Measurements from ENCODE around the gene VWA8.

VWA8 gene

DNA sequence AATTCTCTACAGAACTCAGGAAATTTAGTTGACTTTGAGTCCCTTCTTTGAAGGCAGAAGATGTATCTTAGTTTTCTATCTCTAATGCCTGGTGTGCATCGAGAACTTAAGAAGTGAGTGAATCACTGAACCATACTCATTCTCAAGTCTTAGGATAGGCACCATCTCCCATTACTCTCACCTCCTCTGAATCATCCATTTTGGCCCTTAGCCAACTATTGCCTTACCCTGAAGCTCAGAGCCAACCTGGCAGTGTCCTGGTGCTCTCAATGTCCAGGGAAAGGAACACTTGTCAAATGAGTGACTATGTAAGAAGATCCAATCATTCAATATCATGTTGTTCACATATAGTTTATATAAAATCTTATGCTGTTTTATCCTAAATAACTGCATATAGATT is 357.0 kb downstream of the VWA8 start:
- CTCF ChIA-PET, result no interaction called here
- H3K36me3 ChIP-seq (ENCODE audit: control insufficient read depth in 2 of 2, insufficient read depth in 1 of 2, low read length in 2 of 2), result peaks cover 0 to 9% of the 10 kb centered on the region in 2 experiments; a peak in 1 of 3 replicates
- POLR2A ChIA-PET, result no interaction called here
- H3K9me3 ChIP-seq (ENCODE audit: control insufficient read depth, insufficient read depth, low read depth, low read length), result no peaks in the 10 kb centered on the region
- no peak overlapping the region for H3K4me3 ChIP-seq (ENCODE audit: low read depth, low read length)
- H3K4me1 ChIP-seq (ENCODE audit: control insufficient read depth, insufficient read depth, low read length), result no peaks in the 10 kb centered on the region
- H3K27ac ChIP-seq (ENCODE audit: extremely low read depth, low read depth, low read length), result no peak overlapping the region
- TF ChIP-seq IKZF3 (tag by site-specific recombination; IDR thresholded peaks at IDR 0.05) (no peak), ZNF184 (tag by site-specific recombination; IDR thresholded peaks at IDR 0.05) (peak; percentile 84), ZNF37A (tag by site-specific recombination; IDR thresholded peaks at IDR 0.05) (peak; percentile 53; the same call in 1 of the 2 replicates), ZNF140 (tag by site-specific recombination; IDR thresholded peaks at IDR 0.05) (no peak), ZNF366 (tag by site-specific recombination; conservative IDR thresholded peaks at IDR 0.05) (0 out of 2 replicates have a peak, but pooled peaks have one; percentile 16), TRIM28 (IDR thresholded peaks at IDR 0.05; ENCODE audit: borderline replicate concordance, low read length) (no peak), ZNF600 (tag by site-specific recombination; IDR thresholded peaks at IDR 0.05) (0 out of 2 replicates have a peak, but pooled peaks have one; percentile 20), ZNF660 (tag by site-specific recombination; IDR thresholded peaks at IDR 0.05) (peak; percentile 84)

DNA sequence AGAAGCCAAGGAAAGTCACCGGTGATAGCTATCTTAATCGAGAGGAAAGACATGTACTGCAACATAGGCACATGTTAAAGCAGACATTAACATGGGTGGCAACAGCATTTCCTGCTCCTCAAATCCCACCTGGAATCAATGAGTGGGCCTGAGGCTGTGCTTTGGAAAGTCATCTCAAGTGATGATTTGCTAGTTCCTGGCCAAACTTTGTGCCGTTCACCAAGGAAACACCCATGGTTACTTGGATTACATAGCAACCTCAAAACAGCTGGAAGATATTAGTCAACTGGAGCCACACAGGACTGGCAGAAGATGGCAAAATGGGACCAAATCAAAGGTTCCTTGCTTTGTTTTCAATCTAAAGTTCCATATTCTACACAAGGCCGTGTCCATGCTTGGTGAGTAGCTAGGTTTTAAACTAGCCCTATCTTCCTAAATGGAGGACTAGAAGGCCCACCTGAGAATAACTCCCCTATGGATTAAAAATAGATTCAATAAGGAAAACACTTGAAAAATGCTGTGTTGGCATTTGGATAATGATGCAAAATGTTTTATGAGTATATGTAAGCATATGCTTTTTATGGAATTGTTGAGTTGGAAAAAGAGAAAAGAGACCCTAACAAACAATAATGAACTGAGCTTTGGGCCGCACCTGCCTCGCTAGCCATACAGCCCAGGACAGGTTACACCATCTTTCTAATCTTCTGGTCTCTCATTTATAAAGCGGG is 359.0 kb downstream of the VWA8 start:
- TF ChIP-seq ZNF174 (tag by site-specific recombination; IDR thresholded peaks at IDR 0.05), result no peak
- no peak for TF ChIP-seq GLI4 (tag by site-specific recombination; IDR thresholded peaks at IDR 0.05)
- no peak for TF ChIP-seq ZNF24 (tag by site-specific recombination; IDR thresholded peaks at IDR 0.05)
- TF ChIP-seq ZNF214 (tag by site-specific recombination; IDR thresholded peaks at IDR 0.05; ENCODE audit: borderline replicate concordance), result no peak
- TF ChIP-seq ZNF544 (tag by site-specific recombination; IDR thresholded peaks at IDR 0.05), result no peak
- TF ChIP-seq BCL11B (tag by site-specific recombination; IDR thresholded peaks at IDR 0.05; ENCODE audit: low read depth), result no peak
- TF ChIP-seq GLIS1 (tag by site-specific recombination; IDR thresholded peaks at IDR 0.05), result no peak
- TF ChIP-seq, protein P1, sequence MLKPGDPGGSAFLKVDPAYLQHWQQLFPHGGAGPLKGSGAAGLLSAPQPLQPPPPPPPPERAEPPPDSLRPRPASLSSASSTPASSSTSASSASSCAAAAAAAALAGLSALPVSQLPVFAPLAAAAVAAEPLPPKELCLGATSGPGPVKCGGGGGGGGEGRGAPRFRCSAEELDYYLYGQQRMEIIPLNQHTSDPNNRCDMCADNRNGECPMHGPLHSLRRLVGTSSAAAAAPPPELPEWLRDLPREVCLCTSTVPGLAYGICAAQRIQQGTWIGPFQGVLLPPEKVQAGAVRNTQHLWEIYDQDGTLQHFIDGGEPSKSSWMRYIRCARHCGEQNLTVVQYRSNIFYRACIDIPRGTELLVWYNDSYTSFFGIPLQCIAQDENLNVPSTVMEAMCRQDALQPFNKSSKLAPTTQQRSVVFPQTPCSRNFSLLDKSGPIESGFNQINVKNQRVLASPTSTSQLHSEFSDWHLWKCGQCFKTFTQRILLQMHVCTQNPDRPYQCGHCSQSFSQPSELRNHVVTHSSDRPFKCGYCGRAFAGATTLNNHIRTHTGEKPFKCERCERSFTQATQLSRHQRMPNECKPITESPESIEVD (tag by site-specific recombination; IDR thresholded peaks at IDR 0.05), result no peak
- TF ChIP-seq ZNF639 (tag by site-specific recombination; IDR thresholded peaks at IDR 0.05), result no peak
- TF ChIP-seq ZNF629 (tag by site-specific recombination; IDR thresholded peaks at IDR 0.05), result no peak
- TF ChIP-seq, protein P2, sequence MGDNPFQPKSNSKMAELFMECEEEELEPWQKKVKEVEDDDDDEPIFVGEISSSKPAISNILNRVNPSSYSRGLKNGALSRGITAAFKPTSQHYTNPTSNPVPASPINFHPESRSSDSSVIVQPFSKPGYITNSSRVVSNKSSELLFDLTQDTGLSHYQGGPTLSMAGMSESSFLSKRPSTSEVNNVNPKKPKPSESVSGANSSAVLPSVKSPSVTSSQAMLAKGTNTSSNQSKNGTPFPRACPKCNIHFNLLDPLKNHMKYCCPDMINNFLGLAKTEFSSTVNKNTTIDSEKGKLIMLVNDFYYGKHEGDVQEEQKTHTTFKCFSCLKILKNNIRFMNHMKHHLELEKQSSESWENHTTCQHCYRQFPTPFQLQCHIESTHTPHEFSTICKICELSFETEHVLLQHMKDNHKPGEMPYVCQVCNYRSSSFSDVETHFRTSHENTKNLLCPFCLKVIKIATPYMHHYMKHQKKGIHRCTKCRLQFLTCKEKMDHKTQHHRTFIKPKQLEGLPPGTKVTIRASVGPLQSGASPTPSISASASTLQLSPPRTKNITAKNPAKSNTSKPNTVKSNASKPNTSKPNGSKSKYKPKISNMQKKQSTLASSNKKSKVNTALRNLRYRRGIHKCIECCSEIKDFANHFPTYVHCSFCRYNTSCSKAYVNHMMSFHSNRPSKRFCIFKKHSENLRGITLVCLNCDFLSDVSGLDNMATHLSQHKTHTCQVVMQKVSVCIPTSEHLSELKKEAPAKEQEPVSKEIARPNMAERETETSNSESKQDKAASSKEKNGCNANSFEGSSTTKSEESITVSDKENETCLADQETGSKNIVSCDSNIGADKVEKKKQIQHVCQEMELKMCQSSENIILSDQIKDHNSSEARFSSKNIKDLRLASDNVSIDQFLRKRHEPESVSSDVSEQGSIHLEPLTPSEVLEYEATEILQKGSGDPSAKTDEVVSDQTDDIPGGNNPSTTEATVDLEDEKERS (tag by site-specific recombination; IDR thresholded peaks at IDR 0.05), result no peak
- no peak for TF ChIP-seq KLF1 (tag by site-specific recombination; IDR thresholded peaks at IDR 0.05)
- TF ChIP-seq, protein P3, sequence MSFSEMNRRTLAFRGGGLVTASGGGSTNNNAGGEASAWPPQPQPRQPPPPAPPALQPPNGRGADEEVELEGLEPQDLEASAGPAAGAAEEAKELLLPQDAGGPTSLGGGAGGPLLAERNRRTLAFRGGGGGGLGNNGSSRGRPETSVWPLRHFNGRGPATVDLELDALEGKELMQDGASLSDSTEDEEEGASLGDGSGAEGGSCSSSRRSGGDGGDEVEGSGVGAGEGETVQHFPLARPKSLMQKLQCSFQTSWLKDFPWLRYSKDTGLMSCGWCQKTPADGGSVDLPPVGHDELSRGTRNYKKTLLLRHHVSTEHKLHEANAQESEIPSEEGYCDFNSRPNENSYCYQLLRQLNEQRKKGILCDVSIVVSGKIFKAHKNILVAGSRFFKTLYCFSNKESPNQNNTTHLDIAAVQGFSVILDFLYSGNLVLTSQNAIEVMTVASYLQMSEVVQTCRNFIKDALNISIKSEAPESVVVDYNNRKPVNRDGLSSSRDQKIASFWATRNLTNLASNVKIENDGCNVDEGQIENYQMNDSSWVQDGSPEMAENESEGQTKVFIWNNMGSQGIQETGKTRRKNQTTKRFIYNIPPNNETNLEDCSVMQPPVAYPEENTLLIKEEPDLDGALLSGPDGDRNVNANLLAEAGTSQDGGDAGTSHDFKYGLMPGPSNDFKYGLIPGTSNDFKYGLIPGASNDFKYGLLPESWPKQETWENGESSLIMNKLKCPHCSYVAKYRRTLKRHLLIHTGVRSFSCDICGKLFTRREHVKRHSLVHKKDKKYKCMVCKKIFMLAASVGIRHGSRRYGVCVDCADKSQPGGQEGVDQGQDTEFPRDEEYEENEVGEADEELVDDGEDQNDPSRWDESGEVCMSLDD (tag by site-specific recombination; IDR thresholded peaks at IDR 0.05), result no peak
- POLR2A ChIA-PET, result no interaction called here
- CTCF ChIA-PET, result no interaction called here

More for the DNA sequence above, 359.0 kb downstream of the VWA8 start:
- Histone ChIP-seq H3K27ac (ENCODE audit: extremely low read depth, low read depth, low read length) (no peak overlapping the region), H3K4me1 (ENCODE audit: control insufficient read depth, insufficient read depth, low read length) (no peaks in the 10 kb centered on the region), H3K36me3 (ENCODE audit: control insufficient read depth in 2 of 2, insufficient read depth in 1 of 2, low read length in 2 of 2) (peaks cover 0 to 9% of the 10 kb centered on the region in 2 experiments; a peak in 1 of 3 replicates), H3K9me3 (ENCODE audit: control insufficient read depth, insufficient read depth, low read depth, low read length) (no peaks in the 10 kb centered on the region), H3K4me3 (ENCODE audit: low read depth, low read length) (no peak overlapping the region)
